H1 (cell line): ENCODE results near the gene GDPD5. TPM values are rescaled to one million over a fixed set of nuclear protein-coding genes. Genes with fewer than 3 reads are reported as not detected.

Experiments
- CTCF ChIA-PET: fragments of 300-600 bp; sonication (Branson Sonifier 250); formaldehyde crosslinking; loops from one replicate; lab custom pipeline; 2021; ENCODE audit not compliant: partially characterized antibody; lab: Charles Lee
- POLR2A ChIA-PET: fragments of 300-600 bp; sonication (Branson Sonifier 250); formaldehyde crosslinking; loops from one replicate; lab custom pipeline; 2021; ENCODE audit warnings: inconsistent platforms; ENCODE audit not compliant: partially characterized antibody; lab: Charles Lee
- DNase-seq, 2 experiments: peaks; one replicate each; pipeline versions ENCODE4 v3.0.0 to v3.0.0-alpha.2; 2010 to 2022; ENCODE audit warnings: low spot score in 2 of 2, low read depth in 1 of 2, mixed read lengths in 1 of 2
- FAIRE-seq: peaks from 2 replicates; lab custom pipeline; 2011; peaks lifted over from hg19 to GRCh38; lab: Jason Lieb, UNC
- H2AFZ ChIP-seq: 2 replicates; pipeline ENCODE4 v1.8.1; 2012; ENCODE audit warnings: low read length, inconsistent platforms
- H2AK5ac ChIP-seq: 2 replicates; pipeline ENCODE4 v1.6.1; 2013; ENCODE audit warnings: low read depth, low read length
- H2BK120ac ChIP-seq: replicated peaks from 2 replicates; pipeline ENCODE3; 2013; ENCODE audit warnings: low read depth, low read length, inconsistent platforms
- H2BK12ac ChIP-seq: 2 replicates; pipeline ENCODE4 v1.6.1; 2013; ENCODE audit warnings: low read depth, low read length
- H2BK15ac ChIP-seq: 2 replicates; pipeline ENCODE4 v1.6.1; 2013; ENCODE audit warnings: low read length
- H2BK20ac ChIP-seq: 2 replicates; pipeline ENCODE4 v1.6.1; 2013; ENCODE audit warnings: low read length
- H2BK5ac ChIP-seq: 2 replicates; pipeline ENCODE4 v1.6.1; 2013; ENCODE audit warnings: low read depth, low read length
- H3K14ac ChIP-seq: 2 replicates; pipeline ENCODE4 v1.6.1; 2013; ENCODE audit warnings: inconsistent platforms; ENCODE audit not compliant: insufficient read length
- H3K18ac ChIP-seq: 2 replicates; pipeline ENCODE4 v1.6.1; 2013; ENCODE audit warnings: low read length; ENCODE audit errors: extremely low read depth
- H3K23ac ChIP-seq: 2 replicates; pipeline ENCODE4 v1.6.1; 2013; ENCODE audit warnings: inconsistent platforms; ENCODE audit not compliant: insufficient read length
- H3K23me2 ChIP-seq: 2 replicates; pipeline ENCODE4 v1.6.1; 2013; ENCODE audit warnings: low read depth, low read length
- H3K27ac ChIP-seq: 2 replicates; pipeline ENCODE4 v1.6.1; 2011; ENCODE audit warnings: low read depth, low read length, inconsistent platforms
- H3K27me3 ChIP-seq, 4 experiments: replicated peaks in 1 of 4; 1 replicate in 1 of 4; 2 replicates in 3 of 4; pipeline versions ENCODE4 v1.6.1 to v1.8.1; 2011 to 2013; ENCODE audit warnings: low read length in 3 of 4, mild to moderate bottlenecking in 3 of 4, inconsistent platforms in 2 of 4, mixed read lengths in 2 of 4, moderate library complexity in 1 of 4; ENCODE audit not compliant: control insufficient read depth in 3 of 4, insufficient read depth in 3 of 4; ENCODE audit errors: extremely low read depth in 1 of 4
- H3K36me3 ChIP-seq, 4 experiments: 2 replicates each; pipeline versions ENCODE4 v1.6.1 to v1.8.1; 2011 to 2013; ENCODE audit warnings: mild to moderate bottlenecking in 4 of 4, low read length in 3 of 4, moderate library complexity in 2 of 4, control low read depth in 1 of 4, inconsistent platforms in 1 of 4; ENCODE audit not compliant: insufficient read depth in 4 of 4, control insufficient read depth in 2 of 4
- H3K4ac ChIP-seq: replicated peaks from 2 replicates; pipeline ENCODE3; 2013; ENCODE audit warnings: low read length, low read depth, mixed read lengths, inconsistent platforms; ENCODE audit not compliant: insufficient read length
- H3K4me1 ChIP-seq, 4 experiments: replicated peaks in 1 of 4; 1 replicate in 1 of 4; 2 replicates in 3 of 4; pipeline versions ENCODE4 v1.6.1 to v1.8.1; 2011 to 2013; ENCODE audit warnings: low read length in 3 of 4, inconsistent platforms in 2 of 4, mixed read lengths in 1 of 4; ENCODE audit not compliant: insufficient read depth in 4 of 4, control insufficient read depth in 3 of 4
- H3K4me2 ChIP-seq, 2 experiments: 2 replicates each; pipeline versions ENCODE4 v1.6.1 to v1.8.1; 2011 to 2013; ENCODE audit warnings: low read depth in 2 of 2, low read length in 2 of 2, control low read depth in 1 of 2, inconsistent platforms in 1 of 2, mild to moderate bottlenecking in 1 of 2; ENCODE audit not compliant: insufficient read depth in 1 of 2
- H3K4me3 ChIP-seq, 4 experiments: fragments of 200-600, 300-600 bp in 1 of 4; sonication (generic), shearing (Covaris generic), sonication (Bioruptor Twin) in 1 of 4; 2 replicates each; pipeline versions ENCODE4 v1.5.1 to v1.8.1; 2011 to 2016; ENCODE audit warnings: low read length in 4 of 4, low read depth in 3 of 4, control low read depth in 2 of 4, inconsistent platforms in 2 of 4, mild to moderate bottlenecking in 2 of 4, mixed read lengths in 1 of 4, moderate library complexity in 1 of 4; ENCODE audit not compliant: insufficient read depth in 2 of 4; ENCODE audit errors: extremely low read depth in 1 of 4
- H3K56ac ChIP-seq: replicated peaks from 2 replicates; pipeline ENCODE3; 2013; ENCODE audit warnings: low read depth, mild to moderate bottlenecking, mixed read lengths, low read length, inconsistent platforms; ENCODE audit not compliant: insufficient read length
- H3K79me1 ChIP-seq: 2 replicates; pipeline ENCODE4 v1.6.1; 2013; ENCODE audit warnings: low read depth, low read length, control low read depth
- H3K79me2 ChIP-seq, 2 experiments: 2 replicates each; pipeline versions ENCODE4 v1.6.1 to v1.8.1; 2012 to 2013; ENCODE audit warnings: low read length in 2 of 2, mild to moderate bottlenecking in 2 of 2, inconsistent platforms in 1 of 2; ENCODE audit not compliant: insufficient read depth in 2 of 2, control insufficient read depth in 1 of 2
- H3K9ac ChIP-seq, 4 experiments: replicated peaks in 1 of 4; 1 replicate in 1 of 4; 2 replicates in 3 of 4; pipeline versions ENCODE4 v1.6.1 to v1.8.1; 2011 to 2013; ENCODE audit warnings: low read depth in 3 of 4, low read length in 3 of 4, control low read depth in 2 of 4, mild to moderate bottlenecking in 2 of 4, moderate library complexity in 2 of 4, inconsistent platforms in 1 of 4; ENCODE audit errors: extremely low read depth in 1 of 4
- H3K9me3 ChIP-seq, 2 experiments: 2 replicates each; pipeline versions ENCODE4 v1.6.1 to v1.8.1; 2012 to 2013; ENCODE audit warnings: mild to moderate bottlenecking in 2 of 2, moderate library complexity in 2 of 2, control low read depth in 1 of 2, inconsistent platforms in 1 of 2, low read depth in 1 of 2, low read length in 1 of 2, mixed read lengths in 1 of 2; ENCODE audit not compliant: insufficient read depth in 2 of 2
- H4K20me1 ChIP-seq, 2 experiments: replicated peaks in 1 of 2; 2 replicates each; pipeline versions ENCODE3 to v1.8.1; 2011 to 2013; ENCODE audit warnings: inconsistent platforms in 2 of 2, low read length in 2 of 2, mild to moderate bottlenecking in 1 of 2; ENCODE audit not compliant: insufficient read depth in 2 of 2, control insufficient read depth in 1 of 2
- H4K5ac ChIP-seq: 2 replicates; pipeline ENCODE4 v1.6.1; 2013; ENCODE audit warnings: low read length, low read depth, mixed read lengths, inconsistent platforms; ENCODE audit not compliant: insufficient read length
- H4K8ac ChIP-seq: 2 replicates; pipeline ENCODE4 v1.8.0; 2013; ENCODE audit warnings: mild to moderate bottlenecking, moderate library complexity, low read length, inconsistent platforms; ENCODE audit not compliant: insufficient read depth; ENCODE audit errors: extremely low read depth
- H4K91ac ChIP-seq: replicated peaks from 2 replicates; pipeline ENCODE3; 2013; ENCODE audit warnings: low read length, mixed read lengths, inconsistent platforms; ENCODE audit not compliant: insufficient read length
- NANOG ChIP-seq: IDR thresholded peaks from 2 replicates; pipeline ENCODE4 v1.6.1; 2011; ENCODE audit warnings: low read length, low read depth, mild to moderate bottlenecking, inconsistent platforms; ENCODE audit not compliant: insufficient read depth, poor library complexity, severe bottlenecking
- WGBS, 2 experiments: shearing (Covaris generic) in 1 of 2; methylation state at CpG; one replicate each; pipeline versions ENCODE4 v1.1.6 to v1.1.7; 2013 to 2015; ENCODE audit warnings: low lambda C conversion rate in 2 of 2, mixed read lengths in 2 of 2, inconsistent platforms in 1 of 2, low coverage in 1 of 2, missing lambda C conversion rate in 1 of 2; ENCODE audit not compliant: insufficient replicate concordance in 2 of 2, insufficient coverage in 1 of 2, insufficient read length in 1 of 2; ENCODE audit errors: extremely low coverage in 1 of 2, missing lambda C conversion rate in 1 of 2; 5-methylcytosine and 5-hydroxymethylcytosine counted together
- polyA plus RNA-seq, 7 experiments: library from polyadenylated mRNA; depleted of rRNA in 3 of 7; stranded (reverse) in 5 of 7; unstranded in 2 of 7; fragments of >200 nt in 5 of 7; fragments of 200-250 nt in 2 of 7; gene quantifications; 1 replicate in 5 of 7; 2 replicates in 1 of 7; 4 replicates in 1 of 7; pipeline versions ENCODE4 v1.2.1 to v1.2.3, GENCODE V29; 2011 to 2013; ENCODE audit warnings: missing spikeins in 2 of 7, mixed read lengths in 2 of 7
- total RNA-seq: library from RNA; stranded (reverse); fragmentation: NEBNext Ultra II Directional; extraction: Animal tissue kit (Norgen Biotek cat#: 25700); gene quantifications from 2 replicates; pipeline ENCODE4 v1.2.1, GENCODE V29; 2021
- TF ChIP-seq, protein P1 (sequence below): IDR thresholded peaks from 2 replicates; pipeline ENCODE4 v1.6.1; 2012; ENCODE audit warnings: inconsistent platforms
- TF ChIP-seq, protein P2 (sequence below): IDR thresholded peaks from 2 replicates; pipeline ENCODE4 v1.6.1; 2012; ENCODE audit warnings: low read length, inconsistent platforms

Gene GDPD5
- total and polyA plus RNA-seq, 2 of the 8 experiments (the other 6 are each of a cell fraction or from before 2014, with no cell fraction given), result 7.8 to 8.6 TPM

DNA sequence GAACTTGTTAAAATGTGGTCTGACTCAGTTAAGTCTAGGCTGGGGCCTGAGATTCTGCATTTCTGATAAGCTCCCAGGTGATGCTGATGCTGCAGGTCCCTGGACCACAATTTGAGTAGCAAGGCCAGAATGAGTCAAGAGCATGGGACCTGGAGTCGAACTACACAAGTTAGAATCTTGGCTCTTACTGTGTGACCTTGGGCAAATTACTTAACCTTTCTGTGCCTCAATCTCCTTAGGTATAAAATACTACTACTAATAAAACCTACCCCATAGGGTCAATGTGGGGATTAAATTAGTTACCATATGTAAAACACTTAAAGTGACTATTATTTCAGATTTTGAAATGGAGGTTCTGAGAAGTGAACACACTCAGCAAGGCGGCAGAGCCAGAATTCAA, 34.3 kb downstream of the GDPD5 start:
- Histone ChIP-seq H3K36me3 (no peaks in the 10 kb centered on the region), H2BK12ac (no peak overlapping the region), H3K4me2 (no peak overlapping the region; a peak in 1 of 4 replicates), H3K9ac (no peak overlapping the region), H2AFZ (no peak overlapping the region), H4K91ac (no peak overlapping the region), H2BK20ac (no peak overlapping the region), H3K9me3 (no peaks in the 10 kb centered on the region), H3K79me1 (no peaks in the 10 kb centered on the region), H3K56ac (no peak overlapping the region), H4K8ac (no peak overlapping the region), H2AK5ac (no peak overlapping the region), H4K5ac (no peak overlapping the region), H3K18ac (no peak overlapping the region), H2BK5ac (no peak overlapping the region), H3K14ac (no peak overlapping the region), H3K23ac (no peak overlapping the region), H2BK120ac (no peak overlapping the region), H4K20me1 (no peaks in the 10 kb centered on the region), H3K27ac (no peak overlapping the region), H3K23me2 (no peaks in the 10 kb centered on the region), H3K27me3 (no peaks in the 10 kb centered on the region), H3K4ac (no peak overlapping the region), H3K4me1 (peaks cover 2 to 19% (median 13%) of the 10 kb centered on the region in 4 experiments), H3K4me3 (no peak overlapping the region), H3K79me2 (no peaks in the 10 kb centered on the region), H2BK15ac (no peak overlapping the region)
- WGBS, 2 experiments, result 95% methylated on average over 2 of the region's 2 CpGs; no CpG with 5 or more reads in 1 of the 2 experiments
- ChIA-PET CTCF (interaction anchor here (0.7 to 21.4 kb wide), 7 partner anchors 11 to 46 kb away, joined by 3 to 176 read pairs (median 11); partner anchors contain the start of gene GDPD5), POLR2A (interaction anchor here (1.0 to 4.3 kb wide), 5 partner anchors 13 to 67 kb away, joined by 3 to 21 read pairs (median 4); no protein-coding TSS in a partner anchor)
- DNase-seq, result no peak
- no peak for FAIRE-seq
- TF ChIP-seq, protein P1, sequence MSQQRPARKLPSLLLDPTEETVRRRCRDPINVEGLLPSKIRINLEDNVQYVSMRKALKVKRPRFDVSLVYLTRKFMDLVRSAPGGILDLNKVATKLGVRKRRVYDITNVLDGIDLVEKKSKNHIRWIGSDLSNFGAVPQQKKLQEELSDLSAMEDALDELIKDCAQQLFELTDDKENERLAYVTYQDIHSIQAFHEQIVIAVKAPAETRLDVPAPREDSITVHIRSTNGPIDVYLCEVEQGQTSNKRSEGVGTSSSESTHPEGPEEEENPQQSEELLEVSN, result no peak
- TF ChIP-seq, protein P2, sequence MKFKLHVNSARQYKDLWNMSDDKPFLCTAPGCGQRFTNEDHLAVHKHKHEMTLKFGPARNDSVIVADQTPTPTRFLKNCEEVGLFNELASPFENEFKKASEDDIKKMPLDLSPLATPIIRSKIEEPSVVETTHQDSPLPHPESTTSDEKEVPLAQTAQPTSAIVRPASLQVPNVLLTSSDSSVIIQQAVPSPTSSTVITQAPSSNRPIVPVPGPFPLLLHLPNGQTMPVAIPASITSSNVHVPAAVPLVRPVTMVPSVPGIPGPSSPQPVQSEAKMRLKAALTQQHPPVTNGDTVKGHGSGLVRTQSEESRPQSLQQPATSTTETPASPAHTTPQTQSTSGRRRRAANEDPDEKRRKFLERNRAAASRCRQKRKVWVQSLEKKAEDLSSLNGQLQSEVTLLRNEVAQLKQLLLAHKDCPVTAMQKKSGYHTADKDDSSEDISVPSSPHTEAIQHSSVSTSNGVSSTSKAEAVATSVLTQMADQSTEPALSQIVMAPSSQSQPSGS, result no peak
- TF ChIP-seq NANOG, result no peak
